Measurements from ENCODE around the gene MELTF.

GRCh38 chr3:196965804-196966173, 63.8 kb downstream of the MELTF start:
- TF ChIP-seq CTCF (IDR thresholded peaks at IDR 0.05) (no peak), EZH2 (IDR thresholded peaks at IDR 0.05; ENCODE audit: borderline replicate concordance, insufficient read depth, low read depth, low read length, poor library complexity, severe bottlenecking) (no peak)
